Endothelial cell of umbilical vein (primary cell): ENCODE measurements around the gene OPCML.

Source experiments
- CTCF ChIP-seq, 2 donors: IDR thresholded peaks; 1 replicate in 1 of 2; 2 replicates in 1 of 2; pipeline ENCODE4 v1.5.1; 2011; ENCODE audit warnings: low read length in 2 of 2, mild to moderate bottlenecking in 2 of 2, moderate library complexity in 2 of 2, control low read depth in 1 of 2, inconsistent platforms in 1 of 2, low read depth in 1 of 2; ENCODE audit not compliant: insufficient read depth in 1 of 2; ENCODE audit errors: extremely low read depth in 1 of 2
- FOS ChIP-seq: IDR thresholded peaks from 2 replicates; pipeline ENCODE4 v1.6.1; 2011; ENCODE audit warnings: mild to moderate bottlenecking, low read length, moderate library complexity, borderline replicate concordance; ENCODE audit not compliant: insufficient read depth

- TF ChIP-seq CTCF (IDR thresholded peaks at IDR 0.05; ENCODE audit: extremely low read depth in 1 of 2, insufficient read depth in 1 of 2, low read depth in 1 of 2, low read length in 2 of 2): no peak
- no peak for TF ChIP-seq FOS
Observed at GRCh38 chr11:132853886-132854285, 678.4 kb downstream of the OPCML start.
